Occipital lobe (tissue), 2 donors: ENCODE measurements around the gene VPS16. TPM values are rescaled to one million over a fixed set of nuclear protein-coding genes. Genes with fewer than 3 reads are reported as not detected.
"Not testable (repeated sequence)": the region's sequence is repeated elsewhere in the genome, so short reads cannot be mapped to it uniquely, and the experiment has no call there.

ENCODE experiments used
- DNase-seq: peaks from one replicate; lab custom pipeline; 2025; lab: John Stamatoyannopoulos, UW
- total RNA-seq: library from RNA; depleted of rRNA; stranded (reverse); fragments of >200 nt; gene quantifications from one replicate; pipeline ENCODE4 v1.2.3, GENCODE V29; 2014

Gene VPS16
- total RNA-seq, 1 donor from 2014 or later = 51.3 TPM

DNA sequence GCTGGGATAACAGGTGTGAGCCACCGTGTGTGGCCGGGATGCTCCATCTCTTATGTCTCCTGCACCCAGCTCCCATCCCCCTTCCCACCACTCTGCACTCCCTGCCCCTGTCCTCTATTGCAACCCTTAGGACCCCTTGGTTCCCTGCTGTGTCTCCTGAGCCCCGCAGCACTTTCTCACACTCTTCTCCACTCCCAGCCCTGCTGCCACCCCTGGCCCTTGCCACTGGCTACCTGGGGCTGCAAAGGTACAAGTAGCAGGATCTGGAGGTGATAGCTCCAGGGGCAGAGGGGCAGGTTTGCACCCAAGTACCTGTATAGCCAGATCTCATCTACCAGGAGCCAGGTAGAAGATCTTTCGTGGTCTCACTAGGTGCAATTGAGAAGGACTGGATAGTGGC is 33.5 kb upstream of the VPS16 start:
- DNase-seq = no peak

DNA sequence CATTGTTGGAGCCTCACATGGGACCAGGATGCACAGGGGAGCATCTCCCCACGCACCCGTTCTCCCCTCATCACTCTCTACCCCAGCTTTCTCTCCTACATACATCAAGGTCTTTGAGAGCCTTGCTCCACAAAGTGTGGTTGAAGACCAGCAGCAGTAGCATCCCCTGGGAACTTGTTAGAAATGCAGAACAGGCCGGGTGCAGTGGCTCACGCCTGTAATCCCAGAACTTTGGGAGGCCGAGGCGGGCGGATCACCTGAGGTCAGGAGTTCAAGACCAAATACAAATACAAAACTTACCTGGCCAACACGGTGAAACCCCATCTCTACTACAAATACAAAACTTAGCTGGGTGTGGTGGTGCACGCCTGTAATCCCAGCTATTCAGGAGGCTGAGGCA is 32.6 kb upstream of the VPS16 start:
- not testable (repeated sequence) for DNase-seq

DNA sequence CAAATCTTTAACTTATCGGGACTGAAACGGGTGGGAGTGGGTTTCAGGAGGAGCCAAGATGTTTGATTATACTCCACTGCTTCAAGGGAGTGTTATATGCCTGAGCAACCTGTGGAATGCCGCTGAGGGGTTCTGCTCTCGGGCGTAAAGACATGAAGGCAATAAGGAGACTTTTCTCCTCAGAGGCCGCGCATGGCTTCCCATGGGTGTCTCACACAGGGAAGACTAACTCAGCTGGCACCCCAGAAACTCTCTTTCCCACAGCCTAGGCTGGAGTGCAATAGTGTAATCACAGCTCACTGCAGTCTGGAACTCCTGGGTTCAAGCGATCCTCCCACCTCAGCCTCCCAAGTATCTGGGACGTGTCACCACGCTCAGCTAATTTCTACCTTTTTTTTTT is 30.9 kb upstream of the VPS16 start:
- no peak for DNase-seq

DNA sequence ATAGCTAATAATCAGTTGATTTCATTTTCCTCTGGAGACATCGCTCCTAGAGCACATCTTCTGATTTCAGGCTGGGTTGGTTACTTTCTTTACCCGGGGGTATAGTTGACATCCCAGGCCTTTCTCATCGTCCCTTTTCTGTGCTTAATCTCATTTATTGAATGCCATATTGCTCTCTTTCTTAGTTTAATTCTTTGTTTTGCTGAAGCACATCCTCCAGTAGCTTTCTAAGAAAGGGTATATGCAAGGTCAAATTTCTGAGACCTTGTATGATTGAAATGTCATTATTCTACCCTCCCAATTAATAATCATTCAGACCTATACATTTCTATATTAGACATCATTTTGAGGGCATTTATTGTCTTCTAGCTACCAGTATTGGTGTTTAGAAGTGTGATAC is 28.4 kb upstream of the VPS16 start:
- no peak for DNase-seq

DNA sequence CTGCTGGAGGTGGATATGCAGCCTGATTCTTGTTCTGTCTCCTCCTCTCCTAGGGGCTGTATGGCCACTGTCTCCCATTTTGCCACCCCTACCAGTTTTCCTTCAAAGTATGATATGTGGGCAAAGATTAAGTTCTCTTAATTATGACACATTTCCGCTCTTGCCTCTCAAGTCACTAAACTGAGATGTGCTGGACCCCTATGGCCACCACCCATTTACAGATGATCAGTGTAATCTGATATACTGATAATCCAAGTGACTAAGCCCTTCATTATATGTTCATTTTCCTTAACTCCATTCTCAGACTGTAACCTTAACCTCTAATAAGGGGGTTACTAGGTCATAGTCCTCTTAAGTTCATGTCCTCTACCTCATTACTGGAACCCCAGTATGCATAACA is 26.5 kb upstream of the VPS16 start:
- no peak for DNase-seq

DNA sequence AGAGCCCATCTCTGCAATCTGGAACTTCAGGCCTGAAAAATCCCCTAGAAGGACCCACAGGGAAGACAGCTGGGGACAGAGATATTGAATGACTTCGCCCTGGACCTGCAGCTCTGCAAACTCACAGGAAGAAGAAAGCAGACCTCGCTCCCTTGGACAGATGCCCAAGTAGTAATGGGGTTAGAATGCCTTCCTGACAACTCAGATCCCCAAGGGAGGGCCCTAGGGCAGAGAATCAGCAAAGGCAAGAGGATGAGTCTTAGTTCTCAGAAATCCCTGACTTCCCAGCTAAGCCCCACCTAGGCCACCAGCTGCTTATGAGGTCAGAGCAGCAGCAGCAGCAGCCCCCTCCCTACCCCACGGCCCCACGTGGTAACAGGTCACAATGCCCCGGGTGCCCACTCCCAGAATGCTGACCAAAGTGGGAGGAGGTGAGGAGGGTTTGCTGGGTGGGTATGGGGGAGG is 25.9 kb upstream of the VPS16 start, which contains the start of gene C20orf141:
Gene C20orf141 (plus strand): TSS at position 401 of the 465 bp plus-strand sequence. CDS start 198 bp downstream, outside the sequence.
- DNase-seq = no peak

DNA sequence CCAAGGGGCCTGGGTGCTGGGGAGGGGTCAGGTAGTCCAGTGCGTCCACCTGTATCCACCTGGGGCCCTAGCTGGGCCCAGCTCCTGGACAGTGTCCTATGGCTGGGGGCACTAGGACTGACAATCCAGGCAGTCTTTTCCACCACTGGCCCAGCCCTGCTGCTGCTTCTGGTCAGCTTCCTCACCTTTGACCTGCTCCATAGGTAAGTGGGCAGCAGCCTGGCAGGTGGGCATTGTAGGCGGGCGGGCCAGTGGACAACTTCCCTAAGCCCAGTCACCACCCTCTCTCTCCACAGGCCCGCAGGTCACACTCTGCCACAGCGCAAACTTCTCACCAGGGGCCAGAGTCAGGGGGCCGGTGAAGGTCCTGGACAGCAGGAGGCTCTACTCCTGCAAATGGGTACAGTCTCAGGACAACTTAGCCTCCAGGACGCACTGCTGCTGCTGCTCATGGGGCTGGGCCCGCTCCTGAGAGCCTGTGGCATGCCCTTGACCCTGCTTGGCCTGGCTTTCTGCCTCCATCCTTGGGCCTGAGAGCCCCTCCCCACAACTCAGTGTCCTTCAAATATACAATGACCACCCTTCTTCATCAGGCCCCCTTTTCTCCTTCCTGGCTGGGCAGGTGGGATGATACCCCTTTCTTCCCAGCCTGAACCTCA is 25.2 kb upstream of the VPS16 start:
- DNase-seq = no peak

DNA sequence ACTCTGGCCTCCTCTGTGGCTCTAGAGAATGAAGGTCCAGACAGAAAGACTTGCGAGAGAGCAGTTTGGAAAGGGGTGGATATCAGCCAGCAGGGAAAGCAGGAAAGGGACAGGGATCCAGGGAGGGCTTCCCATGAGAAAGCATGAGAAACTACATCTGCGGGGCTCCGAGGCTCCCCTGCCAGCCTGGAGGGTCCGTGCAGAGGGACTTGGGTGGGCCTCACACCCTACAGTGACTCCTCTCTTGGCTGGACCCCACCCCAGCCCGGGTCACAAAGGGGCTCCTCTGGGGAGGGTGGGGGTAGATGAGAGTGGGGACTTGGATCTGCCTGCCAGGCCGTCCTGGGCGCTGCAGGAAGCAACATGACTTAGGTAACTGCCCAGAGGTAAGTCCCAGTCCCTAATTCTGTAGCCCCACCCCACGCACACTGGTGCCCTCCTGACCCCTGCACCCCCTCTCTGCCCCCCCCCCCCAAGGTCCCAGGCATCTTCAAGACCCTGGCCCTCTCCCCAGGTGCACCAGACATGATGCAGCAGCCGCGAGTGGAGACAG is 24.4 kb upstream of the VPS16 start, which contains the start of gene TMEM239:
Gene TMEM239 (plus strand): TSS at position 335 of the 553 bp plus-strand sequence. CDS start 191 bp downstream, at position 526.
- DNase-seq = no peak

DNA sequence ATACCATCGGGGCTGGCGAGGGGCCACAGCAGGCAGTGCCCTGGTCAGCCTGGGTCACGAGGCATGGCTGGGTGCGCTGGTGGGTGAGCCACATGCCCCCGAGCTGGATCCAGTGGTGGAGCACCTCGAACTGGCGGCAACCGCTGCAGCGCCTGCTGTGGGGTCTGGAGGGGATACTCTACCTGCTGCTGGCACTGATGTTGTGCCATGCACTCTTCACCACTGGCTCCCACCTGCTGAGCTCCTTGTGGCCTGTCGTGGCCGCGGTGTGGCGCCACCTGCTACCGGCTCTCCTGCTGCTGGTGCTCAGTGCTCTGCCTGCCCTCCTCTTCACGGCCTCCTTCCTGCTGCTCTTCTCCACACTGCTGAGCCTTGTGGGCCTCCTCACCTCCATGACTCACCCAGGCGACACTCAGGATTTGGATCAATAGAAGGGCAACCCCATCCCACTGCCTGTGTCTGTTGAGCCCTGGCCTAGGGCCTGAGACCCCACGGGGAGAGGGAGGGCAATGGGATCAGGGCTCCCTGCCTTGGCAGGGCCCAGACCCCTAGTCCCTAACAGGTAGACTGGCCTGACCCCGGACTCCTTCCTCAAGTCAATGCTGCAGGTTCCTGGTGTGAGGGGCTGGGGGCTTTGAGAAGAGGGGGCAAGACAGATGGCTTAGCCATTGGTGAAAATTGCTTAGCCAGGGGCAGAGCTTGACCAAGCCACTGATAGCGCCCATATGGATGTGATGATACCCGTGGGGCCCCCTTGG is 23.8 kb upstream of the VPS16 start:
- DNase-seq = no peak

DNA sequence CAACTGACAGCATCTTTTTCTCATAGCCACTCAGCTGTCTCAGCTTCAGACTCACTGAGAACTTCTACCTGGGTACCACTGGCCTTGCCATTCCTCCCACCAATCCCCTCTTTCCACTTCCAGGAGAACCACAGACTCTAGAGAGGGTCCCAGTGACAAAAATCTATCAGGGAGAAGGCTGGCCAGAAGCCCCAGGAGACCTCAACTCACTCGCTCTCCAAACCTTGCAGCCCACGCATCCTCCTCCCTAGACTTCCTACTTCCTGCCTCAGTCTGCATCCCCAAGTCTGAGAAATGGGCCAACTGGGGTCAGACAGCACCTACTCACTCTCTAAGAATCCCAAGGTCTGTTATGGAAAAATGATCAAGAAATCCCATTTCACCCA is 23.2 kb upstream of the VPS16 start:
- DNase-seq = no peak

DNA sequence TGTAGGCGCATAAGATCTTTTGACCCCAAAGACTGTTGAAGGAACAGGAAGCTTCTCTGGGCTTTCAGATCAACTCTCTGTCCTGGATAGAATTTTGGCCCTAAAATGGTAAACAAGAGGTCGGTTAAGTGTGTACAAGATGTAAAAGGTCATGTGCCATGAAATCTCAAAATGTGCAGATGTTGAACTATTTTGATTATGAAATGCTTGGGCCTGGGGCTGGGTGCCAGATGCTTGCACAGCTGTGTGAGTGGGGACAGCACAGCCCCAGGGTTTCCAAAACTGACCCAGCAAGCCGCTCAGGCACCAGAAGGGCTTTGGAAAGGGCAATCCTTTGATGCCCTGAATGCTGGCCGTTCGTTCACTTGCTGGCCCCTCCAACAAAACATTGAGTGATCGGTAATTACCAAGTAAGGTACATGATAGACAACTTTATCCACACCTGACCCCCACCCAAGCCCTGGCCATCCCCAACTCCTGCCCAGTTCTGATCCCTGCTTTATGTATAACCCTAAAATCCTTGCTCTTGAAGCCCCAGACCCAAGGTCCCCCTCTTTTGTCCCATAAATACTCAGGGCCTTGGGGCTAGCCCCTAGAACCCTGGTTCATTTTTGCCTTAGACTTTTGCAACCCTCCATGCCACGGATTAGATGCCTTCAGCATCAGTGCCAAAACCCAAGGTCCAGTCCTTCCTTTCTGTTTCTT is 22.5 kb upstream of the VPS16 start:
- DNase-seq = no peak

DNA sequence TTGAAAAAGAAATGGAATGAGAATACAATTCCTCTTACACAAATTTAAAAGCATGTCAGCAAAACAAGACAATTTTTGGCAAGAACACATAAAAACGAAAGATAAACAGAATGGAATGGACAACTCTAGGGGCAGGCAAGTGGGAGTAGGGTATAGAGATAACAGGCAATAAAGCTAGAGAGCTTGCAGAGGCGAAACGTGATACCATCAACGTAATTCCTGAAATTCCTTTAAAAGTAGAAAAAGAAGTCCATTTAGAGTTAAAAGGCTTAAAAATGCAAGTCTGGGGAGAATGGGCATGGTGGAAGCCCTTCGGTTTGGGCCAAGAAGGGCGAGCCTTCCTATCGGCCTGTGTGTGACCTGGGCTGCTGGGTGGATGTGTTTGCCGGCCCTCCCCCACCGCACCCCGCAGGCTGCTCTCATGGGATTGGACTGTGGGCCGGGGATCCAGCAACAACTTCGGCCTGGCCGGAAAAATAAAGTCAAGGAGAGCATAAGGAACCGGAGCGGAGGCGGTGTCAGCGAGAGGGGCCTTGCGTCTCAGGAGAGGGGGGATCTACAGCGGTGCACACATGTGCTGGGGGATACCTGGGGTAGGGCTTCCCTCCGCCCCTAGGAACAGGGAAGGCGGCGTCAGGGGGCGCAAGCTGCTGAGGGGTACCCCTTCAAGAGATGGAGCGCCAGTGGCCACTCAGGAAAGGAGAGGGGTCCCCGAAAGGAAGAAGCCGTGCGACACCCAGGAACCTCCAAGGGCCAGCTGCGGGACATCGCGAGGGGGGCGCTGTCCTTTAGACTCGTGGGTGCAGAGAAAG is 20.3 kb upstream of the VPS16 start:
- DNase-seq = no peak

DNA sequence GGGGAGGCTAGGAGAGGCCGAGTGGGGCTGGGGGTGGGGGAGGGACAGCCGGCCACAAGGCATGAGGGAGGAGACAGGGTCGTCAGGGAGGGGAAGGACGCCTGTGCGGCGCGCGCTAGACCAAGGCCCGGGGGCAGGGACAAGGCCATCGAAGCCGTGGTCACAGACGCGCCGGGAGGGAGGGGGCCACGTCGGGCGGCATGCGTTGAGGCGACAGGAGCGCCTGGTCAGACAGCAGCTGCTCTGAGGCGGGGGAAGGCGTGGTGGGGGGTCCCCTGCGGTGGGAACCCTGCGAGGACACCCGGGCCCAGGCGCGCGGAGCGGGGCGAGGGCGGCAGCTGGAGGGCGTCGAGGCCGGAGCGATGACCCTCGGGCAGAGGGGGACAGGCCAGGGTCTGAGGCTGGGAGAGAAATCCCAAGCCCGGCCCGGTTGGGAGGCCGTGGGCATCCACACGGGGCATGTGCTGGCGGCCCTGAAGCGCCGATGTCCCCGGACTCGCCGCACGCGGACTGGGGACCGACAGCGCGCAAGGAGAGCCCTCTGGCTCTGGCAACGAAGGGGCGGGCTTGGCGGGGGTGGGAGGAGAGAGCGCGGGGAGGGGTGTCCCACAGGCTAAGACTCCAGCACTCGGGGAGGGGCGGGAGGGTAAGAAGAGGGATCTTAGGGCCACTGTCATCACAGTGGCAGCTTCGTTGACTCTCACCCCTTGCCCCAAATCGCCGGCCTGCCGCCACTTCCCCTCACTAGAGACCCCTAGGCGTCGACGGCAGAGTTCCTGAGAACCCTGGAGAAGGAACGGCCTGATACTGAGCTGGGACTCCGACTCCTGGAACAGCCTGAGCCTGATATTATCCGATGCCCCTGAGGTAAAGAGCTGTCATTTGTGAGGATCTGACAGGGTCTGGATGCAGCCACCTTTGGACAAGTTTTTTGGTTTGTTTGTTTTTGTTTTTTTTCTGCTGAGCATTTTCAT is 19.4 kb upstream of the VPS16 start:
- DNase-seq = no peak

DNA sequence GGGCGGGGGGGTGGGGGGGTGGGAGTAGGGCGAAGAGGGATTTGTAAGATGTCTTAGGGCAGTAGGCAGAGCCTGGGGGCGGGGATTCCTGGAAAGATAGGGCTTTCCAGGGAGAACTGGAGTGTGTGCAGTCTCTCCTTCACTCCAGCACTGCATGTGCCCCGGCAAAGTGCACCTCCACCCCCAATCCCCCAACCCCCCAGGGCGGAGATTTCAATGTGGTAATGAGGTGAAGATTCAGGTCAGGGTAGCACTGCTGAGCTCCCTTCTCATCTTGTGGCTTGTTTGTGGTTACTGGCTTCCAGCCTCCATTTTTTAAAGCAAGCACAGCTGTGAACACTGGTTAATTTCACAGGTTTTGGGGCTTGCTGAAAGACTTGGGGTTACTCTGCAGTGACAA is 18.5 kb upstream of the VPS16 start:
- DNase-seq = no peak

DNA sequence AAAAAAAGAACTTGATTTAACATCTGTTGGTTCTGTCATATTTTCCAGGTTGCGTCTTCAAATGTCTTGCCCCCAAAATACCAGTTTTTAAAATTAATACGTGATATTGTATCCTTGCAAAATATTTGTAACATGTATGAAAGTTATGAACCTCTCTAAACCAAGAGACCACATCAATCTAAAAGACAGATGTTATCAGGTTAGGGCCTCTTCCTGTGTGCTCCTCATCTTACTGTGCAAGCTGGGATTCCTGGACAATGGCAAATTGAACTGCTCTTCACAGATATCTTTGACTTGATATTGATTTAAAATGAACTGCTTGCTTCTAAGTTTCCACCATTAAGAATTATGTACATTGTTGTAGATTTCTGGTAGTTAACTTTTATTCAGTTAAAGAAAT is 14.8 kb upstream of the VPS16 start:
- DNase-seq = no peak

DNA sequence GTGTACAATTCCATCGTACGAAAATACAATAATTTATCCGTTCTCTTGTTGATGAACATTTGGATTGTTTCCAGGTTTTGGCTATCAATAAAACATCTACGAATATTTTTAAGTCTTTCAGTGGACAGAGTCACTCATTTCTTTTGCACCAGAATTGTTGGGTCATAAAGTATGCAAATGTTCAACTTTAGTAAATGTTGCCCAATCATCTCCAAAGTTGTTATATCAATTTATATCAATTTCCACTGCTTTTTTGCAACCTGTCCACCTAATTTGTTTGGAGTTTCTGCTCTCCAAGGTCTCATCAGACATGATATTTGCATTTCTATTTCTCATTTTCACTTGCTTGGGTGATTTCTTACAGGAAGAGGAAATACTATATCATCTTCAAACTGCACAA is 13.9 kb upstream of the VPS16 start:
- DNase-seq = no peak

DNA sequence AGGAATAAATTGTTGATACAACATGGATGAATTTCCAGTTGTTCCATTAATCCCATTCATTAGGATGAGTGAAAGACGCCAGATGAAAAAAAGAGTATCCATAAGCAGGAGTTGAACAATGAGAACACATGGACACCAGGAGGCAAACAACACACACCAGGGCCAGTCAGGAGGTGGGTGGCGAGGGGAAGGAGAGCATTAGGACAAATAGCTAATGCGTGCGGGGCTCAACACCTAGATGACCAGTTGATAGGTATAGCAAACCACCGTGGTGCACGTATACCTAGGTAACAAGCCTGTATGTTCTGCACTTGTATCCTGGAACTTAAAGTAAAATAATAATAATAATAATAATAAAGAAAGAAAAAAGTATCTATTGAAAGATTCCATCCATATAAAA is 11.2 kb upstream of the VPS16 start:
- DNase-seq = no peak

DNA sequence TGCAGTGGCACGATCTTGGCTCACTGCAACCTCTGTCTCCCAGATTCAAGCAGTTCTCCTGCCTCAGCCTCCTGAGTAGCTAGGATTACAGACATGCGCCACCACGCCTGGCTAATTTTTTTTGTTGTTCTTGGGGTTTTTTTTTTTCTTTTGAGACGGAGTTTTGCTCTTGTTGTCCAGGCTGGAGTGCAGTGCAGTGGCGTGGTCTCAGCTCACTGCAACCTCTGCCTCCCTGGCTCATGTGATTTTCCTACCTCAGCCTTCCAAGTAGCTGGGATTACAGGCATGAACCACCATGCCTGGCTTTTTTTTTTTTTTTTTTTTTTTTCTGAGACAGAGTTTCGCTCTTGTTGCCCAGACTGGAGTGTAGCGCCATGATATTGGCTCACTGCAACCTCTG is 9.3 kb upstream of the VPS16 start:
- DNase-seq = not testable (repeated sequence)

DNA sequence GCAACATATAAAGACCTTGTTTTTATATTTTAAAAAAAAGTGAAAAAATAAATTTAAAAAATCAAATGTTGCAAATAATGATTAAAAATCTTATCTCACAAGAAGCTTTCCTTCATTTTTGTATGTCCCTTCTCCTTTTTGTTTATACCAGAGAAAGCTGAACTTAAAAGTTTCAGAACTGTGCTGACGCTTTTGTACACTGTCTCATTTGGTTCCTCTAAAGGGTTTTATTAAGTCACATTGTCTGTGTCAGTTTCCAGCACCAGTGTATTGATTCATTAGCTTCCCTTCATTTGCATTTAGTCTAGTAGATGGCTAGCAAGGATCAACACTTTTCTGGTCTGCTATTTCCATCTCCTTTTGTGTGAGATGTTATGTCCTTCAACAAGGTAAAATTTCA is 6.8 kb upstream of the VPS16 start:
- no peak for DNase-seq
